Activated CD4-positive, alpha-beta T cell treated with anti-CD3 and anti-CD28 coated beads, Interleukin-2, amount 50 U/mL, for 24 hours (primary cell): ENCODE measurements around the gene TGM4.
"Not testable (repeated sequence)": the region's sequence is repeated elsewhere in the genome, so short reads cannot be mapped to it uniquely, and the experiment has no call there.

ENCODE experiments used
- DNase-seq, 2 donors: peaks; one replicate each; pipeline ENCODE4 v3.0.0-alpha.2; 2020; ENCODE audit warnings: low read depth in 1 of 2, low spot score in 1 of 2

The TGM4 gene

GRCh38 chr3:44874308-44874707, at the start of gene TGM4:
Gene TGM4, plus strand, starts transcription at chr3:44874608. Its CDS starts 71 bp downstream, at chr3:44874679.
- no peak for DNase-seq

GRCh38 chr3:44825264-44825925, 49.0 kb upstream of the TGM4 start:
- DNase-seq = no peak

DNA sequence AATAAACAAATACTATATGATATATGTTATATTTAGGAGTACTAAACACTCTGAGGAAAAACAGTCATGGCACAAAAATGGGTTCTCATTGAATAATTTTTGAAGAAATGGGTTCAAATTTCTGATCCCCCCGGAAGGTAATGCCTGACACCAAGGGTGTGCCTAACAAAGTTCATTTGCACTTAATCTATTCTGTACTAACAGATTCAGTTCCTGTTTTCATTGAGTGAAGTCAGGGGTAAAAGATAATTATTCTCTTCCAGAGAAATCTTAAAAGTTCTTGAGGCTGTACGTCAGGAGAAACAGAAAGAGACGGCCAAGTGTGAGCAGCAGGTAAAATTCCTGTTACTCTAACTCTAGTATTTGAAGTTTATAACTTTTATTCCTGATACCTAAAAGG, 47.2 kb upstream of the TGM4 start:
- DNase-seq = no peak

DNA sequence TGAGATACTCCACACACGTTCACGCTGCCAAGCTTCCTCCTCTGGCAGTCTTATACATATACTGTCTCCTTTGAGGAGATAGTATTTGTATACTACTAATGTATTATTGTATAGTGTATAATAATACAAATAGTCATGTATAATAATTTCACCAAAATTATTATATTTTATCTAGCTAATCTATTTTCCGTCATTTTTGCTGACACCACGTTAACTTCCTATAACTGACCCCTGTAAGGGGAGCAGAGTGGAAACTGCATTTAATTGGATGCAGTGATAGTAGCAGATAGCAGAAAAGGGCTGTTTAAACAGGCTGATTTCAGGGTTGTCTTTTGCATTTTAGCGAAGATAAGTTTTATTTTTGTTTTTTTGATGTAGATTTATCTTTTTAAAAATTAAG, 43.2 kb upstream of the TGM4 start:
- DNase-seq = no peak

- no peak for DNase-seq
Observed at GRCh38 chr3:44832032-44832431, 42.4 kb upstream of the TGM4 start.

GRCh38 chr3:44832965-44833364, 41.4 kb upstream of the TGM4 start:
- DNase-seq = no peak

- no peak for DNase-seq
Observed at GRCh38 chr3:44833394-44833793, 41.0 kb upstream of the TGM4 start.

DNA sequence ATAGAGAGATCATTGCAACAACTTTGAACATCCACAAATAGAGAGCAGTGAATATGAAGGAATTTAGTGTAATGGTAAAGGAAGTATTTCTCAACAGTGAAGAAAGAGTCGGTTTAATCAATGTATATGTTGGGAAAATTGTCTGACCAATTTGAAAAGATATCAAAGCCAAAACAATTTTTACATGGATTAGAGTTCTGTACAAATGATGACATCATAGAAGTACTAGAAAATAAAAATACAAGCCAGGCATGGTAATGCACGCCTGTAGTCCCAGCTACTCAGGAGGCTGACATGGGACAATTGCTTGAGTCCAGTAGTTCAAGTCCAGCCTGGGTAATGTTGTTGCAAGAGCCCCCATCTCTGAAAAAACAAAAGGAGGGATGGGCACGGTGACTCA, 38.7 kb upstream of the TGM4 start:
- DNase-seq = no peak

- no peak for DNase-seq
Observed at GRCh38 chr3:44842376-44842775, 32.0 kb upstream of the TGM4 start.

- DNase-seq = no peak
Observed at GRCh38 chr3:44845528-44846520, 28.6 kb upstream of the TGM4 start.

DNA sequence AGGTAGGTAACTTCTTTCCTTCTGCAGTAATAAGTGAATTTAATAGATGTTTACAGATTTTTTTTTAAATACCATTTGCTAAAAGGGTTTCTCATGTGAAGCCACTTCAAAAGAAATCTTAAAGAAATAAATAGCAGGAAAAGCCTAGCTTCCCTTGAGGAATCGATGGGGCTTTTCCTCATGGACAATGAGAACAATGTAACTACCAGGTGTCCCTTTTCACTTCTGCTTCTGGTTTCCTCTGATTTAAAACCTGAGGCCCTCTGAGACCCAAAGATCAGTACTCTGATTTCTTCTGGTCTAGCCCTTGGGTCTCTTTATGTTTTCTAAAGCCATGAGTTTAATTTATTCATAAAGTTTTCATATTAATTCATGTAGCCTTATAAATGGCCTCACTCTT, 25.8 kb upstream of the TGM4 start:
- DNase-seq = no peak

- not testable (repeated sequence) for DNase-seq
Observed at GRCh38 chr3:44856663-44857062, 17.7 kb upstream of the TGM4 start.

- DNase-seq = no peak
Observed at GRCh38 chr3:44860117-44860516, 14.3 kb upstream of the TGM4 start.

DNA sequence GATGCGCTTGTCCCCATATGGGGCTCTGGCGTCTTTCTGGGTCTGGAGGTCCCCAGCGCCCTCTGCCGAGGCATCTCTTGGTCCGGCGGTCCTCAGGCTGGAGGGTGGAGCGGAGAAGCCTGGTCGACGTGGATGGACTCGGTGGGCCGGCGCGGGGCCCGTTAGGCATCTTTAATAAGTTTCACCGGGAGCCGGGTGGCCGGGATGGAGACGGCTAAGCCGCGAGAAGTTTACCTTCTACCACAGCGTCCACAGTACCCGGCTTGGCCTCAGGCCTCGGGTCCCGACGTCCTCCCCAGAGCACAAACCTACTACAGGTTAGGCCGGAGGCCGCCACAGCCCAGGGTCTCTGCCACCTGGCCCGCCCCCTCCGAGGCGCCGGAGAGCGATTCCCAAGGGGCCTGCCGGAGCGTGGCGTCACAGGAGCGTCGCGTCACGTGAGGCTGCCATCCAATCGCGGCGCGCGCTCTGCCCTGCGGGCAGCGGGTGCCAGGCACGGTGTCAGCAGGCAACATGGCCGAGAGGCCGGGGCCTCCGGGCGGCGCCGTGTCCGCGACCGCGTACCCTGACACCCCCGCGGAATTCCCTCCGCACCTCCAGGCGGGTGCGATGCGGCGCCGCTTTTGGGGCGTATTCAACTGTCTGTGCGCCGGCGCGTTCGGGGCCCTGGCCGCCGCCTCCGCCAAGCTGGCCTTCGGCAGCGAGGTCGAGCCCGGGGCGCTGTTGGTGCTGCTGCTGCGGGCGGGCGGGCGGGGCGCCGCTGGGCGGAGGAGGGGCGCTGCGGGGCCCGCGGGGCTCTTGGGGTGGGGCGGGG, 12.8 kb upstream of the TGM4 start, which contains the start of gene TMEM42:
Gene TMEM42 (plus strand): TSS at position 501 of the 814 bp plus-strand sequence. CDS start 13 bp downstream, at position 514.
- peak; percentile 74 to 82 for DNase-seq

DNA sequence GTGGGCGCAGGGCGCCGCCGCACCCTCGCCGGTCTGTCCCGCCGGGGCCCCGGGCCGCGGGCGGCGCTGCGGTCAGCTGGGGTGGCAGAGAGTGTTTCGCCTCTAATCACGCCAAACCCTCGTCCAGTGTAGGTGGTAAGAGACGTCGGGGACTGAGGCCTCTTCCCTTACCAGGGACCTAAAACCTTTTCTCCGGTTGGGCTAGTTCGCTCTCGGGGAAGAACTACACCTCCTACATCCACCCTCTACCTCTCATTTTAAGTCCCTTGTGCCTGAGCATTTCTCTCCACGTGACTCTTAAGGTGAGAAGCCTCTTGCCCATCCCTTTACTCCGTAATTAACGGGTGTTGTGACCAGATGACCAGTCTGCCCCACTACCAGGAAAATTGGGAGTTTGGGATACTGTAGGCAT, 12.2 kb upstream of the TGM4 start:
- DNase-seq = peak in 1 of 2 donors; percentile 21

GRCh38 chr3:44865272-44866035, 9.0 kb upstream of the TGM4 start:
- no peak for DNase-seq

DNA sequence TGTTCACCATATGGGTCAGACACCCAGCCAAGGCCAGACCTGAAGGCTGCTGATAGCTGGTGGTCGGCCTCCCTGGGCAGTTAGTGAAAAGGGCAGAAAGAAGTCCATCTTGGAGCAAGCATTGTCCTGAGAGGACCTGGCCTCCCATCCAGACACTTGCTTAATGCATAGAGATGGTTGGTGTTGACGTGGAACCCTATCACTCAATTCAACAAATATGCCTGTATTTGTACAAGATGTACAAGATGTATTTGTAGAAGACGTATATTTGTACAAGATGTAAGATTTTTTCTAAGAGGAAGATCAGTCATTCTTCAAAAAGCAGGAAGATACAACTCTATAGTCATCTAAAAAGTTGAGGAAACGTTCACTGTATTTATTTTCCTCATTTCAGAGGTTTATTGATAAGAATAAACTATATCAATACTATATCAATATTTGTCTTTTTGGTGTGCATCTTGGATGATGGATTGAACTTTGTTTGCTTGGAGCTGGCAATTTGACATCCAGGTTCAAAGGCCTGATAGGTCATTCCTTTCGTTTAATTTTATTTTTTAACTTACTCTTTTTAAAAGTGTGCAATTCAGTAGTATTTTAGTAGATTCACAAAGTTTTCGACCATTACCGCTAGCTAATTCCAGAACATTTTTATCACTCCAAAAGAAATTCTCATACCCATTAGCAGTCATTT, 6.8 kb upstream of the TGM4 start:
- DNase-seq = no peak

GRCh38 chr3:44870375-44871061, 3.9 kb upstream of the TGM4 start:
- DNase-seq = no peak

GRCh38 chr3:44875596-44875995, 1.2 kb downstream of the TGM4 start:
- DNase-seq = no peak
